Measurements from ENCODE around the gene HPSE.

The HPSE gene

GRCh38 chr4:83247415-83248357 lies 87.0 kb downstream of the HPSE start:
- Histone ChIP-seq H3K9ac (ENCODE audit: low read length) (no peak overlapping the region), H3K4me1 (ENCODE audit: low read length) (peaks cover 11% of the 10 kb centered on the region), H3K4me2 (ENCODE audit: low read length) (no peak overlapping the region), H3K9me3 (ENCODE audit: insufficient read depth, low read length) (no peaks in the 10 kb centered on the region), H3K27me3 (ENCODE audit: low read depth, low read length) (no peaks in the 10 kb centered on the region), H2AFZ (ENCODE audit: low read depth, low read length) (no peak overlapping the region), H3K27ac (ENCODE audit: low read length) (no peak overlapping the region), H3K36me3 (replicated peaks; ENCODE audit: low read depth, low read length) (no peaks in the 10 kb centered on the region), H3K79me2 (ENCODE audit: low read length) (no peaks in the 10 kb centered on the region), H4K20me1 (ENCODE audit: insufficient read depth, low read length) (no peaks in the 10 kb centered on the region), H3K4me3 (ENCODE audit: low read length) (no peak overlapping the region)
- TF ChIP-seq, protein P1, sequence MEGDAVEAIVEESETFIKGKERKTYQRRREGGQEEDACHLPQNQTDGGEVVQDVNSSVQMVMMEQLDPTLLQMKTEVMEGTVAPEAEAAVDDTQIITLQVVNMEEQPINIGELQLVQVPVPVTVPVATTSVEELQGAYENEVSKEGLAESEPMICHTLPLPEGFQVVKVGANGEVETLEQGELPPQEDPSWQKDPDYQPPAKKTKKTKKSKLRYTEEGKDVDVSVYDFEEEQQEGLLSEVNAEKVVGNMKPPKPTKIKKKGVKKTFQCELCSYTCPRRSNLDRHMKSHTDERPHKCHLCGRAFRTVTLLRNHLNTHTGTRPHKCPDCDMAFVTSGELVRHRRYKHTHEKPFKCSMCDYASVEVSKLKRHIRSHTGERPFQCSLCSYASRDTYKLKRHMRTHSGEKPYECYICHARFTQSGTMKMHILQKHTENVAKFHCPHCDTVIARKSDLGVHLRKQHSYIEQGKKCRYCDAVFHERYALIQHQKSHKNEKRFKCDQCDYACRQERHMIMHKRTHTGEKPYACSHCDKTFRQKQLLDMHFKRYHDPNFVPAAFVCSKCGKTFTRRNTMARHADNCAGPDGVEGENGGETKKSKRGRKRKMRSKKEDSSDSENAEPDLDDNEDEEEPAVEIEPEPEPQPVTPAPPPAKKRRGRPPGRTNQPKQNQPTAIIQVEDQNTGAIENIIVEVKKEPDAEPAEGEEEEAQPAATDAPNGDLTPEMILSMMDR (IDR thresholded peaks at IDR 0.05; ENCODE audit: low read depth, low read length) = no peak
- TF ChIP-seq EZH2phosphoT487 (IDR thresholded peaks at IDR 0.05; ENCODE audit: low read depth) = no peak

Data from OCI-LY3 (cell line).